Activated T-cell treated with anti-CD3 and anti-CD28 coated beads, Interleukin-2, amount 50 U/mL, for 48 hours (primary cell): ENCODE measurements around the gene EPS15.
"Not testable (repeated sequence)": the region's sequence is repeated elsewhere in the genome, so short reads cannot be mapped to it uniquely, and the experiment has no call there.

Source experiments
- DNase-seq, 2 experiments: peaks; one replicate each; pipeline ENCODE4 v3.0.0-alpha.2; 2020

EPS15 gene

DNA sequence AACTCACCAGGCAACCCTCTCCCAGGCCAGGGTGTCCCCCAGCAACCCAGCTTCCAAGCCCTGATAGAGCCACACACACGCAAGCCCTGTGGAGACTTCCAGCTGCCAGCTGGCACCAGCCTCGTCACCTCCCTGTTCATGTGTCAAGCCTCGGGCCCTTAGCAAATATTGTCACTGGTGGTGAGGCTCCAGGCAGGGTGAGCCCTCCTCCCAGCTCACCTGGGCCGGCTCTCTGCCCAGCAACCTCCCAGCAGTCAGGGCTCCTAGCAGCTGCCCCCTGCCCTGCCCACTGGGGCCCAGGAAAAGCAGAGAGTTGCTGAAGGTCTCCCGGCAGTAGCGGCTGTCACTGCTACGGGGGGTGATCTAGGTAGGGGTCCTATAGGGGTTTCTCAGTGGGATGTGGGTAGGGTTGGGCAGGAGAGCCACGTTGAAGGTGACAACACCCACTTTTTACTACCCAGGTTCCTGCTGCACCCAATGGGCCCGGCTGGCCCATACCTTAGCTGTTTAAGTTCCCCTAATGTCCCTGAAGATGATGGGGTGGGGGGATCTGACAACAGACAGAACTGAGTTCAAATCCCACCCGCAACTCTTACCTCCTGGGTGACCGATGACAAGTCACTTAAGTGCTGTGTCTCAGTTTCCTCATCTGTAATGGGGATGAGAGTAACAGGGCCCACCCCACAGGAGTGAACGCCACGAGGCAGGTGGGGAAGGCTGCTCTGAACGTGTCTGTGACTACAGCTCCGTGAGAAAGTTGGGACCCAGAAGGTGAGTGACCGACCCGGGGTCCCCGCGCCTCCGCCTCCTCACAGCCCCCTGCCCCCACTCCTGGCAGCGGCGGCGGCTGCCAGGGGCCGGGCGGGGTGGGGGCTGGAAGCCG lies 189.4 kb downstream of the EPS15 start:
- DNase-seq = no peak

DNA sequence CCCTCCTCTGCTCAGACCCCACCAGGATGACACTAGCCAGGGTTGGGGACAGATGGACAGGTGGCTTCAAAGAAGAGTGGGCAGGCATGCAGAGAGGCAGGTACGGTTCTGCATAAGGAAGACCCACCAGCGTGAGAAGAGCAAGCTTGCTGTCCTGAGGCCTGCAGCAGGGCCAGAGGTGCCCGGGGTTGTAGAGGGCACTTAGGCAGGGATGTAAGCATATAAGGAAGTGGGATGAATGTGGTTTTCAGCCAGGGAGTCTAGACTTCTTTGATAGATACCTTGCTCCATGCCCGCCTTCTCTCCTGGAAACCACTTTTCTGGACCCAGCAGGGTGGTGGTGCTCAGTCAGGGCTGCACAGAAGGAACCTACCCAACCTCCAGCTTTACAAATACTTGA lies 190.1 kb downstream of the EPS15 start:
- no peak for DNase-seq

DNA sequence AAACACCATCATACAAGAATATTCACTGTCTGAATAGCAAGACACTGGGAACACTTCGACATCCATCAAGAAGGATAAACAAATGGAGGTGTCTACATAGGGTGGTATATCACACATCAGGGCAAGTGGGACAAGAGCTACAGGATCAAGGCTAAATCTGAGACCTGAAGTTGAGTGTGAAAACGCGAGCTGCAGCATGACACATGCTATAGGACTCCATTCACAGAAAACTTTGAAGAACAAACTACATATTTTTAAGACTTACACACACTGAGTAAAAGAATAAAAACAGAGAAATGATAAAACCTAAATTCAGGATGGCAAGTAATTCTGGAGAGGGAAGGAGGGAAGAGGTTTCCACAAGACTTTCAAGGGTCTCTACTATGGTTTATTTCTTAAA lies 190.8 kb downstream of the EPS15 start:
- no peak for DNase-seq

DNA sequence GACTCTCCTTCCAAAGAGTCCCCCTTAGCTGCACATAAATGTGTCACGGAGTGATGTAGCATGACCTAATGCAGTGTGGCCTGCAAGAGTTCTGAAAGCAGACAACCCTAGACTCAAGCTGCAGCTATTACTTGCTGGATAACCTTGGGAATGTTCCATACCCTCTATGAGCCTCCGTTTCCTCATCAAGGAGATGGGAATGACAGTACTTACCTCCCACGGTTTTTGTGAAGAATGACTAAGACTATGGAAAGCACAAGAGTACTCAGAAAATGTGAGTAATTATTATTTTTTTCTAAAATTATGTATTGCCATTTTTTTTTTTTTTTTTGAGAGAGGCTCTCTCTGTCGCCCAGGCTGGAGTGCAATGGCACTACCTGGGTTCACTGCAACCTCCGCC lies 191.7 kb downstream of the EPS15 start:
- no peak for DNase-seq

DNA sequence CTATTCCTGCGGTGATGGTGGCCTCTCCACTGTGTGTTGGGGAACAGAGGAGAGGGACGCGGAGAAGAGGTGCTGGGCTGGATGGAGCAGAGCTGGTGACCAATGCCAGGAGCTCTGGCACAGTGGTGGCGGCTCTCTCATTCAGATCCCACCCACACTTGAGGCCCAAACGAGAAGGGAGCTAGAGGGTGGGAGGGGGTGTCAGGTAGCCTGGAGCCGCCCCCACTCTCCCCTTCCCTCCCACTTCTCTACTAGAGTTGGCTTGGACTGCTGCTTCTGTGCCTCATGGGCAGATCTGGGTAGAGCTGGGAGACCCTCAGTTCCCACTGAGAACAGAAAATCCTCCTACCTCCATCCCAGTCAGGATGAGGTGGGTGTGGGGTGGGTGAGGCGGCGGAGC lies 192.2 kb downstream of the EPS15 start:
- DNase-seq = no peak

DNA sequence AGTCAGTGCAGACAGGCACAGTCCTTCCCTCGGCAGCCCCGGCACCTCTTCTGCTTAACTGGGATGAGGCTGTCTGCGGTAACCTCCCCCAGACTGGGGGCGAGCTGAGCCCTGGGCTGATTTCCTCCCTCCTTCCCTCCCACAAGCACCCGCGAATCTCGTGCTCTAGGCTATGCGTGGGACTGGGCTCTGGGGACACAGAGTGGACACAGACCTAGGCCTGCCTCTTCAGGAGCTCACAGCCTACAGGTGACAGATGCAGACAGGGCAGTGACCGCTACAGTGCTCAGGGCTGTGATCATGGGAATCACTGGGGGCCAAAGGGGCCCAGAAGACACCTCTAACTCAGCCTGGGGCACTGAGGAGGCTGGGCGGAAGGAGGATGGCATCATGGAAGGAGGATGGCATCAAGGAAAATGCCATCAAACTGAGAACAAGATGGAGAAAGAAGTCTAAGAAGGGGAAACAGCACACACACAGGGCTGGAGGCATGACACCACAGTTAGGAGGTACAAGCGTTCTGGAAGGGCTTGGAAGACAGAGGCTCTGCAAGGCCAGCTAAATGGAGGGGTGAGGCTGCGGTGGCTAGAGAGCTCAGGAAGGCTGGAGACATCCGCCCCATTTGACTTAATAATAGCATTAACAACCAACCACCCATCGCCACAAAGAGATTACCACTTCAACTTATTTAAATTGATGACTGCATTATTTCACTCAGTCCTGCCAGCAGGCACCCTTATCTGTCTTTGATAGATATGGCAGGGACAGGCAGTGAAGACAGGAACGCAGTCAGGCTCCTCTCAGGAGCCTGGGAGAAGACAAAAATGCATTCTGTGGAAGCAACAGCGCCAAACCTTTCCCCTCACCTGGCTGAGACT lies 192.9 kb downstream of the EPS15 start:
- no peak for DNase-seq

DNA sequence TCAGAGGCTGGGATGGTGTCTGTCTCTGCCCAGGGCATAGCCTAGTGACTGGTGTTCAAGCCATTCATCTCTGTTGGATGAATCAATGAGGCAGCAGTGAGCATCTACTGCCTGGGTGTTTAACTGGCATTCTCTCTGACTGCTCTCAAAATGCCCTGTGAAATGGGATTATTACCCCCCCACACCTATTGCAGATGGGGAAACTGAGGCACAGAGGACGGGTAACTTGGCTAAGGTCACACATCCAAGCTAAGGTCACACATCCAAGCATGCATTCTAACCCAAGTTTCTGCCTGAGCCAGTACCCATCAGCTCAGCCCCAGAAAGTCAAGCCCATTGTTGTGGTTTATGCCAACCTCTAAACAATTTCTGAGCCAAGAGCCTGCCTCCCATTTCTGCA lies 193.7 kb downstream of the EPS15 start:
- DNase-seq = no peak

DNA sequence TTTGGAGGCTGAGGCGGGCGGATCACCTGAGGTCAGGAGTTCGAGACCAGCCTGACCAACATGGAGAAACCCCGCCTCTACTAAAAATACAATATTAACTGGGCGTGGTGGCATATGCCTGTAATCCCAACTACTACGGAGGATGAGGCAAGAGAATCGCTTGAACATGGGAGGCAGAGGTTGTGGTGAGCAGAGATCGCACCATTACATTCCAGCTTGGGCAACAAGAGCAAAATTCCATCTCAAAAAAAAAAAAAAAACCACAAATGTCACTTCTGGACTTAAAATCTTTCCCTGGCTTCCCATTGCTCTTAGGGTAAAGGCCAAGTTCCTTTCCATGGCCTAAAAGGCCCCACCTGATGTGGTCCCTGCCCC lies 194.1 kb downstream of the EPS15 start:
- DNase-seq = not testable (repeated sequence)

DNA sequence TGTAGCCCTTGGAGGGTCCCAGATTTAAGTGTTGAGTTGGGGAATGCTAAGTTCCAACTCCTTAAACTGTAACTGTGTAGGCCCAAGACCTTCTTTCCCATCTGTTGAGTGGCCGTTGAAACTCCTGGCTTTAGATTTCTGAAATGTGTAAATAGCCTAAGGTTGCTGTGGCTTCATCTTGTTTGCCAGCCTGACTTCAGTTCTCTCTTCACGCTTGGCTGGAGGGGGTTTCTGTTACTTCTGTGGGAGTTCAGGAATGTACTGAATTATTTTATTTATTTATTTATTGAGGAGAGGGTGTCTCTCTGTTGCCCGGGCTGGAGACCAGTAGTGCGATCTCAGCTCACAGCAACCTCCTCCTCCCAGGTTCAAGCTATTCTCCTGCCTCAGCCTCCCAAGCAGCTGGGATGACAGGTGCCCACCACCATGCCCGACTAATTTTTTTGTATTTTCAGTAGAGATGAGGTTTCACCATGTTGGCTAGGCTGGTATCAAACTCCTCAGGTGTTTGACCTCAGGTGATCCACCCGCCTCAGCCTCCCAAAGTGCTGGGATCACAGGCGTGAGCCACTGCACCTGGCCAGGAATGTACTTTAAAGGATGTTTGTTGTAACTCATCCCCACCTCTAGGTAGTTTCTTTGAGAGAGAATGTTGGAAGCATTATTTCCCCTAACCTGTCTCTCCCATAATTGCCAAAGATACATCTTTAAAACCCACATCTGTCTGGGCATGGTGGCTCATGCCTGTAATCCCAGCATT lies 194.6 kb downstream of the EPS15 start:
- DNase-seq = no peak

DNA sequence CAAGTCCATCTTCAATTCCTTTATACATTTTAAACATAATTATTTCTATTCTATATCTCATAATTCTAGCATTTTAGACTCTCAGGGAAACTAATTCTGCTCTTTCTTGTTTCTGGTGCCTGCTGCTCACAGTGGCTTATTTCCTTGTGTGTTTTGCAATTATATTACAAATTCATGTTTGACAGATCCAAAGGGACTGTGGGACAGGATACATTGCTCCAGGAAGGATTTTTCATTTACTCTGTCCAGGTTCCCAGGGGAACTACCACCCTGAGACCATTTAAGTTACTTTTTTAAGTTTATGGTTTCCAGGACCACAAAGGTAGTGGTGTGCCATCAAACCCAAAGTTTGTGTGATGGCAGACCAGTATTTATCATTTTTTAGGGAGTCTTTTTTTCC lies 195.3 kb downstream of the EPS15 start:
- no peak for DNase-seq

DNA sequence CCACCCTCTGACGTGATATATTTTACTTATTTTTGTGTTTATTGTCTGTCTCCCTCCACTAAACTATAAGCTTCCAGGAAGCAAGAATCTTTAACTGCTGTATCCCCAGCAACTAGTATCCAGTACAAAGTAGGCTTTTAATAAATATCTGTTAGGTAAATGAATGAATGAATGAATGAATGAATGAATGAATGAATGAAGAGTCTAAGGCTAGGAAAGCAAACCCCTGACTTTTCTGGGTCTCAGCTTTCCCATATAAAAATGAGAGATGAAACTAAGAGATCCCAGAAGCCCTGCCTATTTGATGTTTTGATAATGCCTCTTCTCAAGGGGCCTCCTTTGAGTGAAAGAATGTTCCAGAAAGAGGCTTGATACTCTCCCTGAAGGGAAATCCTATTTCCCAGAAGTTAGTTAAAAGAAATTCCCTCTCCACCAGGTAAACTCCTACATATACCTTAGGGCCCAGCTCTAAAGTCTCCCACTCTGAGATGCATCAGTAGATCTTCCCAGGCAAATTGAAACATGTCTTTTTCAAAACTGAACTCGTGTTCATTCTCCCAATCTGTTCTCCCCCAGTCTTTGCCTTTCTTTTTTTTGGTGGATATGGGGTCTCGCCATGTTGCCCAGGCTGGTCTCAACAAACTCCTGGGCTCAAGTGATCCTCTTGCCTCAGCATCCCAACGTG lies 196.5 kb downstream of the EPS15 start:
- no peak for DNase-seq

DNA sequence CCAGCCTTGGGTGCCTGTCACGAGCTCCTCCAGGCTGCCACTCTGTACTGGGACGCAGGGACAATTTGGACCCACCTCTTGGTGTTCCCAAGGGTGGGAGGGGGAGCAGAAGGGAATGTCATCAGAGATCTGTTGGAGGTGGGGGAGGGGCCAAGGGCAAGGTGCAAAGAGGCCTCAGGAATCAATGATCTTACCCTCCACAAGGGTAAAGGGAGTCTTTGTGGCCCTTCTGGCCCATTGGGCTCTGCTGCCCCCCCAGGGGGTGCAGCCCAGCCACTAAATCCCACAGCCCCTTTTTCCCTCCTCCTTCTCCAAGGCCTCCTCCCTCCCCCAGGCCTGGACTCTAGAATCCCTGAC lies 197.2 kb downstream of the EPS15 start:
- DNase-seq = no peak

DNA sequence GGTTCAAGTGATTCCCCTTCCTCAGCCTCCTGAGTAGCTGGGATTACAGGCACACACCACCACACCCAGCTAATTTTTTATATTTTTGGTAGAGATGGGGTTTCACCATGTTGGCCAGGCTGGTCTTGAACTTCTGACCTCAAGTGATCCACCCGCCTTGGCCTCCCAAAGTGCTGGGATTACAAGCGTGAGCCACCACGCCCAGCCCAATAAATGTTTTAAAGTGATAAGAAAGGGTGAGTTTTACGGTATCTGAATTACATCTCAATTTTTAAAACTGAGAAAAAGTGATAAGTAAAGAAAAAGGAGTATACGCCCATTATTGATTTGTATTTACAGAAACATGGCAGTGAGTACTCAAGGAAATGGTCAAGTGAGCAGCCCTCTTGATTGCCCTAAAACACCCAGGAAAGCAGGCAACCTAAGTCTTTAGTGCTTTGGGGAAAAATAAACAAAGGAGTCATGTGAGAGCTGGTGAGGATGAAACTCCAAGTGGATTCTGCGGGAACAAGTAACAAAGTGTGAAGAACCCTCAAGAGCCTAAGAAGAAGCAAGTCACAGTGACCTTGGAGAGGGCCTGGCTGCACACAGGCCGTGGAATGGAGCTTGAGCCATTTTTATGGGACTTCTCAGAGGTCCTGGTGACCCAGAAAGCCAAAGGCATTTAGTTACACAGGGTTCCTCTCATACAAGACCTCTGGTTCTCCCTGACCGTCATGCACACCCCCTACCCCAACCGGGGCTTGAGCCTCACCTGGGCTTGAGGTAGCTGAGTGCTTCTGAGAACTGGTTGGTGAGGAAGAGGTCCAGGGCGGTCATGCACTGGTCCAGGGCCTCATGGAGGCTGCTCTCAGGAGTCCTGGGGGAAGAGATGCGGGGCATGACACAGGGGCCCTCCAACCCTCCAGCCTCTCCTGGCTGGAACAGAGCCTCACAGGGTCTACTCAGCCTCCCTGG lies 197.8 kb downstream of the EPS15 start:
- no peak for DNase-seq

DNA sequence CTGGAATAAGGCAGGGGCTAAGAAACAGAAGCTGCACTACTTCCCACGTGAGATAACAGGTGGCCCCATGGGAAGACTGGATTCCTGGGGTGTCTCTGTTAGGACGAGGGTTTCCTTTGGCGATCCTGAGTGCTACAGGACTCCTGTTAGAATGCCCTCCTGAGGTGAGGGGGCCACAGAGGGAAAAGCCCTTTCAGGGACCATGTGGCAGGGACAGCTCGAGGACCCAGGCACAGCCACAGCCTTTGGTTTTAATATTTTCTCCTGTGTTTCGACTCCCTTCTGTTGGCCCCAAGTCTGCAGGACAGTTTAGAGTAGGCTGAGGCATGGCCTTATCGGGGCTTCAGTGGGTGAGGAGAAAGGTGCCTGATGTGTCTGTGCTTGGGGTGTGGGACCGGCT lies 201.3 kb downstream of the EPS15 start:
- no peak for DNase-seq

DNA sequence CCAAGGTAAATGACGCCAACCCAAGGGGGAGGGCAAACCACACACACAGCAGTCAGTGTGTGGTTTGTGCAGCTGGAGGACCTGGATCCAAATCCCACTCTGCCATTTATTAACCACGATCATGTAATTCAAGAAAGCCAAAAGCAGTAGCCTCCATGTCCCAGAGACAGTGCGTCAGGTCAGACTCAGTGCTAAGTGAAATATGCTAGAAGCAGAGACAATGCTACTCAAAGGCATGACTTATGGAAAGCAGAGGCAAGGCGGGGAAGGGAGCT lies 202.3 kb downstream of the EPS15 start:
- no peak for DNase-seq

DNA sequence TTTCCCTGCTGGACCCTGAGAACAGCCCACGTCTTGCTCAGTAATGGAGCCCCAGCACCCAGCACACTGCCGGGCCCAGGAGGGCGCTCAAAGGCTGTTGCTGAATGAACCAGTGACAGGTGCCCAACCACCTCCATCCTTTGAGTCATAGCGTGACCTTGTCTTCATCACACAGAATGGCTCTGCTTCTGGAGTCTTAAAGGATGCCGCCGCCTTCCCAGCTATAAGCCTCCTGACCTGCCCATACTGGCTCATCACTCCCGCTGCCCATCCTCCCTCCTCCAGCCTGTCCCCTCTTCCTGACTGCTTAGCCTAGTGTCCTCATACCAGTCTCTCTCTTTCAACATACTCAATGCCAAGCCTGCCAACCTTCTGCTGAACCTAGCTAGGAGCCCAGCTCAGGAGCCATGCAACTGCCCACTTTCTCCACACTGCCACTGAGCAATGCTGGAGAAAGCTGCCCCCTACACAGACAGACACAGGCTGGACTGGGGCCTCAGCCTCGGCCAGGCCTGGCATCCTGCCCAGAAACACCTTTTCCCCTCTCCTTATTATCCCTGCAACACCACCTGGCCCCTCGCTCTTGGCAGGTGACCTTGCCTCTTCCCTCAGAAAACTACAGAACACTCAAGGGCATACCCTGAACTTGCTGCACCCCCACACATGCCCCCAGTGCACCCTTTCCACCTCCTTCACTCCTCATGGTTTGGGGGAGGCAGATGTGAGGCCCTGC lies 202.8 kb downstream of the EPS15 start:
- DNase-seq = no peak

DNA sequence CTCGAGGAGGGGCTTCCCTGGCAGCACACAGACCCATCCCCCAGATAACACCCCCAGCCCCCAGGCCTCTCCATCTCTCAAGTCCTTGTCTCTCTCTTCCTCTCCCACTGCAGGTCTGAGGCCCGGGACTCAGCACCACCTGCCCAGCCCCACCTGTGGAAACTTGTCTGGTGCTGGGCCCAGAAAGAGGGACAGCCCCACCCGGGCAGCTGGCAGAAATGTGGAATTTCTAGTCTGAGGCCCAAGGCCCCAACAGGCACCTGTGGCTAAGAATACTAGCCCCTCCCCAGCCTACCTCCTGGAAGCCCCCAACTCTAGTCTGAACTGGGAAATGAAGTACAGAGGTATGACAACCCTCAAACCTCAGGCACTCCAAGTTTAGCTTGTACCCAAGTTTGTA lies 204.1 kb downstream of the EPS15 start:
- DNase-seq = no peak

DNA sequence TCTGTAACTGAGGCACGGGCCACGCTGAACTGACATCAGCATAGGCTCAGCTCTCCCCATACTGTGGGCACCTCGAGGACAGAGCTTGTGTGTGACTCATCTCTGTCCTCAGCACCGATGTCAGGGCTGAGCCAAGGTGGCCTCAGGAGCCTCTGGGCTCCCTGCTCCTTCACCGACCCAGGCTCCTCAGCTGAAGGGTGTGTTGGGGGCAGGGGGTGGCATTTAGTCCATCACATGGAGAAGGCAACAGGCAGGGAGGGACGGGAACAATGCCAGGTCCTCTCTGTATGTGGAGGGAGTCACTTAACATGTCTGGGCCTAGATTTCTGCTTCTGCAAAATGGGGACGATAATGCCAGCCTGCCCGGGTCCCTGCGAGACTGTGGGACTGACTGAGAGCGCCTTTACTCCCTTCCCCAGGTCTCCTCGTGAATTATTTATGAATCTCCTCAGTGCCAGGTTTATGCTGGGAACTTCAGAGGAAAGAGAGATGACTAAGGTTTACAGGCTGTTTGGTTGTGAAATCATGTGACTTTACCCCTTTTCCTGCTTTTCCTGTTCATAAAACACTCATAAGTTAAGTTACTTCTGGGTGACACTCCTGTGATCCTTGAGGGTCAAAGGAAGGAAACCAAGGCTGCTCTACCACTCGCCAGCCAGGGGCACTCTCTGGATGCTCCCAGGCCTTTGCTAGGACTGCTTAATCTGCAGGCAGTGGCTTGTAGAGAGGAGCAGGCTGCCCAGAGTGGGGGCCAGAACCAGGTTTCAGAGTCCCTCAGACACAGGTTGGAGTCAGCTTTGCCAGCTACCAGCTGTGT lies 204.9 kb downstream of the EPS15 start:
- no peak for DNase-seq

DNA sequence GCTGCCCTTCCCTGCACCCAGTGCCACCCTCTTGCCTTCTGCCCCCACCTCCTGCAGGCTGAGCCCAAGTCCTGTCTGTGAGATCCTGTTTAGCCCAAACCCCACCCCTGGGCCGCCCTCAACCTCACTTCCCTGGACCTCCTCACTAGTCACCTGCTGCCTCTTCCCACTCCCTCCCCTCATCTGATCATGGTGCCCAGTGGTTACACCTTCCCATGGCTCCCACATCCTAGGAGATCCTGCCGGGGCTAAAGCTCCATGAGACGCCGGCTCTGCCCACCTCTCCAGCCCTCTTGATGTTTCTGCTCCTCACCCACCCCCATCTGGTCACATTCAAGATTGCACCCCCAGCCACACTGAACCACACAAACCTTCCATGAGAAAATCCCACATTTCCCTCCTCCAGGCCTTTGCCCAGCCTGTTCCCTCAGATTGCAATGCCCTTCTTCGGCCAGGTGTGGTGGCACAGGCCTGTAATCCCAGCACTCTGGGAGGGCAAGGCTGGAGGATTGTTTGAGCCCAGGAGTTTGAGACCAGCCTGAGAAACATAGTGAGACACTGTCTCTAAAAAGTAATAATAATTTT lies 205.7 kb downstream of the EPS15 start:
- no peak for DNase-seq

DNA sequence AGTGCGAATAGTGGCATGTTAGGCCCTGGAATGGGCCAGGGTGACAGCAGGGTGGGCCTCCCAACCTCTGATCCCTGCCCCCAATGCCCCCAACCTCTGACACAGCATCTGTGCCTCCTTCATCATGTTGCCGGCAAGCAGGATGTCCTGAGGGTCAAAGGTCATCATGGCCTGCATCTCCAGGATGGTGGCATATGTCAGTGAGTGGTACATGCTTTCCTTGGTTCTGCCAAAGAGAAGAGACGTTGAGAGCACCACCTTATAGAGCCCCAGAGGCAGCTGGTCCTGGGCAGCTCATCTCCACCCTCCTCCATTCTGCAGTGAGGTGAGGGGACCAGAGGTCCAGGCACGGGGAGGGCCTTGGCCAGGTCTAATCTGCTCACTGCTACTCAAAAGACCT lies 206.3 kb downstream of the EPS15 start:
- DNase-seq = no peak
